GM12875 (cell line): ENCODE measurements around the gene TMEM18.

ENCODE experiments used
- H3K4me3 ChIP-seq: one replicate; pipeline ENCODE4 v1.5.1; 2011; ENCODE audit warnings: low read depth, low read length, control low read depth
- CTCF ChIP-seq: IDR thresholded peaks from 2 replicates; pipeline ENCODE4 v1.5.1; 2011; ENCODE audit warnings: low read depth, mild to moderate bottlenecking, control low read depth, inconsistent platforms, low read length, moderate library complexity, borderline replicate concordance; ENCODE audit not compliant: insufficient read depth

TMEM18 gene

GRCh38 chr2:635687-636621 lies 41.3 kb downstream of the TMEM18 start:
- no peak for TF ChIP-seq CTCF
- H3K4me3 ChIP-seq, result no peak overlapping the region

- TF ChIP-seq CTCF, result no peak
- H3K4me3 ChIP-seq, result no peak overlapping the region
Measured at GRCh38 chr2:634636-635388, 42.4 kb downstream of the TMEM18 start.

- H3K4me3 ChIP-seq, result no peak overlapping the region
- no peak for TF ChIP-seq CTCF
Measured at GRCh38 chr2:634041-634440, 43.2 kb downstream of the TMEM18 start.

- TF ChIP-seq CTCF, result no peak
- H3K4me3 ChIP-seq, result no peak overlapping the region
Measured at GRCh38 chr2:633371-633770, 43.8 kb downstream of the TMEM18 start.

GRCh38 chr2:632471-632870 lies 44.7 kb downstream of the TMEM18 start:
- no peak overlapping the region for H3K4me3 ChIP-seq
- TF ChIP-seq CTCF, result no peak

GRCh38 chr2:631741-632140 lies 45.5 kb downstream of the TMEM18 start:
- no peak for TF ChIP-seq CTCF
- H3K4me3 ChIP-seq, result no peak overlapping the region
